Suprapubic skin (tissue), 4 donors: Measurements from ENCODE around the gene MATK.
"Not testable (repeated sequence)": the region's sequence is repeated elsewhere in the genome, so short reads cannot be mapped to it uniquely, and the experiment has no call there.

Source experiments
- POLR2A ChIP-seq, 2 donors: fragments of 450-650 bp; IDR thresholded peaks; one replicate each; pipeline ENCODE4 v1.6.1; 2017; ENCODE audit warnings: antibody characterized with exemption in 2 of 2, mild to moderate bottlenecking in 2 of 2, moderate library complexity in 2 of 2
- POLR2AphosphoS5 ChIP-seq, 3 donors: sonication (generic); formaldehyde crosslinking; IDR thresholded peaks; one replicate each; pipeline ENCODE4 v1.6.1; 2017; ENCODE audit warnings: antibody characterized with exemption in 3 of 3
- TF ChIP-seq, protein P1 (sequence below), 2 donors: fragments of 200-600 bp in 1 of 2; fragments of 450-650 bp in 1 of 2; sonication (generic) in 1 of 2; IDR thresholded peaks; one replicate each; pipeline ENCODE4 v1.5.1; 2016 to 2019; ENCODE audit warnings: antibody characterized with exemption in 2 of 2, mild to moderate bottlenecking in 1 of 2, moderate library complexity in 1 of 2

DNA sequence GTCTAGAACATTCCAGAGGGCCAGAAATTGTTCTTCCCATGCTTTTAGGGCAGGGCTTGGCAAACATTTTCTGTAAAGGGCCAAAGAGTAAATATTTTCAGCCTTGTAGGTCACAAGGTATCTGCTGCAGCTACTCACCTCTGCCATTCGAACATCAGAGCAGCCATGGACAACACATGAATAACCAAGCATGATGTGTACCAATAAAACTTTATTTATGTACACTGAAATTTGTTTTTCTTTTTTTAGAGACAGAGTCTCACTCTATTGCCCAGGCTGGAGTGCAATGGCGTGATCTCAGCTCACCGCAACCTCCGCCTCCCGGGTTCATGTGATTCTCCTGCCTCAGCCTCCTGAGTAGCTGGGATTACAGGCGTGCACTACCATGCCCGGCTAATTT, 28.5 kb downstream of the MATK start:
- TF ChIP-seq, protein P1, sequence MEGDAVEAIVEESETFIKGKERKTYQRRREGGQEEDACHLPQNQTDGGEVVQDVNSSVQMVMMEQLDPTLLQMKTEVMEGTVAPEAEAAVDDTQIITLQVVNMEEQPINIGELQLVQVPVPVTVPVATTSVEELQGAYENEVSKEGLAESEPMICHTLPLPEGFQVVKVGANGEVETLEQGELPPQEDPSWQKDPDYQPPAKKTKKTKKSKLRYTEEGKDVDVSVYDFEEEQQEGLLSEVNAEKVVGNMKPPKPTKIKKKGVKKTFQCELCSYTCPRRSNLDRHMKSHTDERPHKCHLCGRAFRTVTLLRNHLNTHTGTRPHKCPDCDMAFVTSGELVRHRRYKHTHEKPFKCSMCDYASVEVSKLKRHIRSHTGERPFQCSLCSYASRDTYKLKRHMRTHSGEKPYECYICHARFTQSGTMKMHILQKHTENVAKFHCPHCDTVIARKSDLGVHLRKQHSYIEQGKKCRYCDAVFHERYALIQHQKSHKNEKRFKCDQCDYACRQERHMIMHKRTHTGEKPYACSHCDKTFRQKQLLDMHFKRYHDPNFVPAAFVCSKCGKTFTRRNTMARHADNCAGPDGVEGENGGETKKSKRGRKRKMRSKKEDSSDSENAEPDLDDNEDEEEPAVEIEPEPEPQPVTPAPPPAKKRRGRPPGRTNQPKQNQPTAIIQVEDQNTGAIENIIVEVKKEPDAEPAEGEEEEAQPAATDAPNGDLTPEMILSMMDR (IDR thresholded peaks at IDR 0.05) = not testable (repeated sequence)
- TF ChIP-seq POLR2A, POLR2AphosphoS5 (IDR thresholded peaks at IDR 0.05): not testable (repeated sequence)
